GM23338 (cell line): ENCODE data around the gene HMGCS2.
"Not testable (repeated sequence)": the region's sequence is repeated elsewhere in the genome, so short reads cannot be mapped to it uniquely, and the experiment has no call there.

Source experiments
- EZH2 ChIP-seq: fragments of 200-600 bp; sonication (generic); IDR thresholded peaks from one replicate; pipeline ENCODE4 v1.8.0; 2017; ENCODE audit warnings: antibody characterized with exemption, mild to moderate bottlenecking, low read depth; ENCODE audit not compliant: unreplicated experiment
- JUNB ChIP-seq: IDR thresholded peaks from one replicate; pipeline ENCODE4 v1.6.1; 2016; ENCODE audit warnings: antibody characterized with exemption; ENCODE audit not compliant: unreplicated experiment
- POLR2AphosphoS5 ChIP-seq: IDR thresholded peaks from 2 replicates; pipeline ENCODE4 v1.6.1; 2016; ENCODE audit warnings: antibody characterized with exemption, low read depth
- TF ChIP-seq, protein P1 (sequence below), 2 experiments: fragments of 200-600 bp in 1 of 2; sonication (generic) in 1 of 2; conservative IDR thresholded peaks; 2 replicates each; pipeline versions ENCODE4 v1.5.1 to v1.6.1; 2016 to 2017; ENCODE audit warnings: antibody characterized with exemption in 2 of 2, low read depth in 2 of 2, mild to moderate bottlenecking in 2 of 2, moderate library complexity in 1 of 2

DNA sequence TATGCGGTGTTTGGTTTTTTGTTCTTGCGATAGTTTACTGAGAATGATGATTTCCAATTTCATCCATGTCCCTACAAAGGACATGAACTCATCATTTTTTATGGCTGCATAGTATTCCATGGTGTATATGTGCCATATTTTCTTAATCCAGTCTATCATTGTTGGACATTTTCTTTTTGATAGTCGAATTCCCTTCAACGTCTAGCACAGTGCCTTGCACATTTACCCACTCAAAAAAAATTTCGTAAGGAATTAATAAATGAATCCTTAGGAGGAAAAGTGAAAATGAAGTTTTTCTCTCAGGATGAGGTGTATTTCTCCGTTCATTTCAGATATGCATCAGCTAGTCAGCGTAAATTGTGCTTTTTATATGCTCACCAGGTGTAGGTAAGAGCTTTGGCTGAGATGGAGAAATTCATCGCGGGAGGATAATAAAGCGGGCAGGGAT is 57.3 kb downstream of the HMGCS2 start:
- TF ChIP-seq, protein P1, sequence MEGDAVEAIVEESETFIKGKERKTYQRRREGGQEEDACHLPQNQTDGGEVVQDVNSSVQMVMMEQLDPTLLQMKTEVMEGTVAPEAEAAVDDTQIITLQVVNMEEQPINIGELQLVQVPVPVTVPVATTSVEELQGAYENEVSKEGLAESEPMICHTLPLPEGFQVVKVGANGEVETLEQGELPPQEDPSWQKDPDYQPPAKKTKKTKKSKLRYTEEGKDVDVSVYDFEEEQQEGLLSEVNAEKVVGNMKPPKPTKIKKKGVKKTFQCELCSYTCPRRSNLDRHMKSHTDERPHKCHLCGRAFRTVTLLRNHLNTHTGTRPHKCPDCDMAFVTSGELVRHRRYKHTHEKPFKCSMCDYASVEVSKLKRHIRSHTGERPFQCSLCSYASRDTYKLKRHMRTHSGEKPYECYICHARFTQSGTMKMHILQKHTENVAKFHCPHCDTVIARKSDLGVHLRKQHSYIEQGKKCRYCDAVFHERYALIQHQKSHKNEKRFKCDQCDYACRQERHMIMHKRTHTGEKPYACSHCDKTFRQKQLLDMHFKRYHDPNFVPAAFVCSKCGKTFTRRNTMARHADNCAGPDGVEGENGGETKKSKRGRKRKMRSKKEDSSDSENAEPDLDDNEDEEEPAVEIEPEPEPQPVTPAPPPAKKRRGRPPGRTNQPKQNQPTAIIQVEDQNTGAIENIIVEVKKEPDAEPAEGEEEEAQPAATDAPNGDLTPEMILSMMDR (conservative IDR thresholded peaks at IDR 0.05; ENCODE audit: low read depth in 2 of 2): not testable (repeated sequence)
- TF ChIP-seq EZH2, POLR2AphosphoS5, JUNB: not testable (repeated sequence)
